ENCODE measurements around the gene CD209. TPM values are rescaled to one million over a fixed set of nuclear protein-coding genes. Genes with fewer than 3 reads are reported as not detected.

Gene CD209
- total RNA-seq, 1 donor from 2014 or later, result not detected

Other genes with a start within 250 kb of the CD209 start
- 5.2 and 5.3 TPM in 2 replicates for gene ZNF358, start 231.4 kb downstream of the CD209 start, total RNA-seq
- gene MCOLN1, start 224.9 kb downstream of the CD209 start, total RNA-seq, result 10.7 and 13.2 TPM in 2 replicates
- 115 and 116 TPM in 2 replicates for gene PNPLA6, start 211.8 kb downstream of the CD209 start, total RNA-seq
- gene CAMSAP3, start 151.7 kb downstream of the CD209 start, total RNA-seq, result 0.11 and 0.16 TPM in 2 replicates
- gene XAB2, start 118.0 kb downstream of the CD209 start, total RNA-seq, result 39.0 and 39.7 TPM in 2 replicates
- 129 and 134 TPM in 2 replicates for gene PET100, start 117.7 kb downstream of the CD209 start, total RNA-seq
- 0.82 and 2.0 TPM in 2 replicates for gene PCP2, start 113.8 kb downstream of the CD209 start, total RNA-seq
- 124 and 129 TPM in 2 replicates for gene STXBP2, start 110.4 kb downstream of the CD209 start, total RNA-seq
- 0.55 TPM in 1 of 2 replicates, not detected in the other for gene RETN, start 78.5 kb downstream of the CD209 start, total RNA-seq
- gene MCEMP1, start 70.4 kb downstream of the CD209 start, total RNA-seq, result not detected in 2 replicates
- 65.6 and 76.9 TPM in 2 replicates for gene TRAPPC5, start 66.7 kb downstream of the CD209 start, total RNA-seq
- gene FCER2, start 45.4 kb downstream of the CD209 start, total RNA-seq, result 0.25 TPM in 1 of 2 replicates, not detected in the other
- gene CLEC4G, start 15.4 kb downstream of the CD209 start, total RNA-seq, result not detected in 2 replicates
- not detected in 2 replicates for gene CLEC4M, start 15.7 kb upstream of the CD209 start, total RNA-seq
- gene EVI5L, start 82.7 kb upstream of the CD209 start, total RNA-seq, result 5.1 and 6.0 TPM in 2 replicates
- gene PRR36, start 126.9 kb upstream of the CD209 start, total RNA-seq, result 0.09 TPM in 1 of 2 replicates, not detected in the other
- not detected in 2 replicates for gene LRRC8E, start 141.0 kb upstream of the CD209 start, total RNA-seq
- 42.0 and 45.2 TPM in 2 replicates for gene MAP2K7, start 156.3 kb upstream of the CD209 start, total RNA-seq
- 1.1 and 2.6 TPM in 2 replicates for gene TGFBR3L, start 167.3 kb upstream of the CD209 start, total RNA-seq
- gene SNAPC2, start 172.8 kb upstream of the CD209 start, total RNA-seq, result 16.0 and 21.4 TPM in 2 replicates
- 0.23 TPM in 1 of 2 replicates, not detected in the other for gene CTXN1, start 178.6 kb upstream of the CD209 start, total RNA-seq
- gene TIMM44, start 196.1 kb upstream of the CD209 start, total RNA-seq, result 60.6 and 65.9 TPM in 2 replicates

Data from T-helper 2 cell treated with Interferon-gamma antibody and Interleukin-4, amounts not matched to agents 100 ng/mL and 5 ng/mL, for 36 hours (primary cell).